Measurements from ENCODE around the gene PDE3B. TPM values are rescaled to one million over a fixed set of nuclear protein-coding genes. Genes with fewer than 3 reads are reported as not detected.

PDE3B gene
- total and polyA plus RNA-seq, 11 donors, result 2.4 to 17.0 (median 10.0) TPM

DNA sequence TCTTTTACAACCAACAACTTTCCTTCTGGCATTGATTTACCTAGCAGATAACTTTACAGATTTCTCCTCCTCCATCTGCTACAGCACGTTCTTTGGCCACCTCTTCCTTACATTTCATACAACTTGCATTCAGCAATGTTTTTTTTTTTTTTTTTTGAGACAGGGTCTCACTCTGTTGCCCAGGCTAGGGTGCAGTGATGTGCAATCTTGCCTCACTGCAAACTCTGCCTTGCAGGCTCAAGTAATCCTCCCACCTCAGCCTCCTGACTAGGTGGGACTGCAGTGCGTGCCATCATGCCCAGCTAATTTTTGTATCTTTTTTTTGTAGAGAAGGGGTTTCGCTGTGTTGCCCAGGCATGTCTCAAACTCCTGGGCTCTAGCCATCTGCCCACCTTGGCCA, 6.5 kb downstream of the PDE3B start:
- no peaks in the 10 kb centered on the region for H3K36me3 ChIP-seq
- H3K27me3 ChIP-seq, result no peaks in the 10 kb centered on the region
- H3K9me3 ChIP-seq, result peaks cover 0 to 5% (median 0%) of the 10 kb centered on the region in 12 donors
- ATAC-seq, result no peak
- H3K4me3 ChIP-seq, result no peak overlapping the region
- peaks cover 0 to 27% (median 0%) of the 10 kb centered on the region in 12 donors for H3K4me1 ChIP-seq
- DNase-seq, result no peak
- TF ChIP-seq, protein P1, sequence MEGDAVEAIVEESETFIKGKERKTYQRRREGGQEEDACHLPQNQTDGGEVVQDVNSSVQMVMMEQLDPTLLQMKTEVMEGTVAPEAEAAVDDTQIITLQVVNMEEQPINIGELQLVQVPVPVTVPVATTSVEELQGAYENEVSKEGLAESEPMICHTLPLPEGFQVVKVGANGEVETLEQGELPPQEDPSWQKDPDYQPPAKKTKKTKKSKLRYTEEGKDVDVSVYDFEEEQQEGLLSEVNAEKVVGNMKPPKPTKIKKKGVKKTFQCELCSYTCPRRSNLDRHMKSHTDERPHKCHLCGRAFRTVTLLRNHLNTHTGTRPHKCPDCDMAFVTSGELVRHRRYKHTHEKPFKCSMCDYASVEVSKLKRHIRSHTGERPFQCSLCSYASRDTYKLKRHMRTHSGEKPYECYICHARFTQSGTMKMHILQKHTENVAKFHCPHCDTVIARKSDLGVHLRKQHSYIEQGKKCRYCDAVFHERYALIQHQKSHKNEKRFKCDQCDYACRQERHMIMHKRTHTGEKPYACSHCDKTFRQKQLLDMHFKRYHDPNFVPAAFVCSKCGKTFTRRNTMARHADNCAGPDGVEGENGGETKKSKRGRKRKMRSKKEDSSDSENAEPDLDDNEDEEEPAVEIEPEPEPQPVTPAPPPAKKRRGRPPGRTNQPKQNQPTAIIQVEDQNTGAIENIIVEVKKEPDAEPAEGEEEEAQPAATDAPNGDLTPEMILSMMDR (IDR thresholded peaks at IDR 0.05), result no peak
- no peak for TF ChIP-seq POLR2A (IDR thresholded peaks at IDR 0.05)
- WGBS, 4 donors, result 95 to 98% (median 96%) methylated on average over 3 of the region's 3 CpGs
- H3K27ac ChIP-seq, result no peak overlapping the region
- intact Hi-C loops (cut with DNase I), result no loop called here

DNA sequence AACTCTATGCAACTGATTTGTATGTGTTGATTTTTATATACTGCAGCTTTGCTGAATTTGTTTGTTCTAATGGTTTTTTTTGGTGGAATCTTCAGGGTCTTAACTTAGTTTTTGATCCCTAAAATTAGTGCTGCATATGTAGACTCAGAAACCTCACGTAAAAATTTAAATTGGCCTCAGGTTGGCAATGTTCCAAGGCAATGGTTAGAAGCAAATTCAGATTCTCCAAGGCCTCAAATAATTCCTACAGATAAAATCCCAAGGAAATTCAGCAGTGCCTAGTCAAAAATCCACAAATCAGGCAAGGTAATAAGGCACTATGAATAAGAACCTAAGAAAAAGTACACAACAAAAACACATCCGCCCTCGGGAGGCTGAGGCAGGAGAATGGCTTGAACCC, 9.5 kb downstream of the PDE3B start:
- intact Hi-C loops (cut with DNase I), result no loop called here
- H3K4me1 ChIP-seq, result peaks cover 0 to 23% (median 4%) of the 10 kb centered on the region in 12 donors
- DNase-seq, result no peak
- H3K36me3 ChIP-seq, result no peaks in the 10 kb centered on the region
- 84 to 96% (median 87%) methylated on average over 3 of the region's 3 CpGs for WGBS, 4 donors
- no peaks in the 10 kb centered on the region for H3K27me3 ChIP-seq
- no peak for ATAC-seq
- H3K9me3 ChIP-seq, result peaks cover 0 to 5% (median 0%) of the 10 kb centered on the region in 12 donors
- no peak overlapping the region for H3K27ac ChIP-seq
- no peak overlapping the region for H3K4me3 ChIP-seq
- TF ChIP-seq, protein P1 (IDR thresholded peaks at IDR 0.05), result no peak
- no peak for TF ChIP-seq POLR2A (IDR thresholded peaks at IDR 0.05)

DNA sequence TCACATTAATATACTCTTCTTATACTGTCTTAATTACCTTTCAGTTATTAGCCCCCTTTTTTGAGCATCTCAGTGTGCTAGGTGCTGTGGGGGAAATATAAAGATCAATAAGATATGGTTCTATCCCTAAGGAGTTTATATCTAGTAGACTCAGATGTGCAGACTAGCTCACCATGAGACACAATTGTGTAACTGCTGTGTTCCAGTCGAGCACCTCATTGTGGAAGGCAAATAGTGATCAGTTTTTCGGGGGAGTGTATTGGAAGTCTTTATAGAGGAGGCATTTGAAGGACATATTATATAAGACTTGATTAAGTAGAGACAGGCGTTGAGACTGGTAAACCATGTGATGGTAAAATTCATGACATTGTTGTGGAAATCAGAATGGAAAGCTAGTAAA, 11.8 kb downstream of the PDE3B start:
- WGBS, 4 donors, result 79 to 82% (median 81%) methylated on average over 3 of the region's 3 CpGs
- H3K27me3 ChIP-seq, result no peaks in the 10 kb centered on the region
- TF ChIP-seq, protein P1 (IDR thresholded peaks at IDR 0.05), result no peak
- DNase-seq (no peak), ATAC-seq (no peak)
- peaks cover 0 to 5% (median 0%) of the 10 kb centered on the region in 12 donors for H3K9me3 ChIP-seq
- H3K36me3 ChIP-seq, result no peaks in the 10 kb centered on the region
- no peak overlapping the region for H3K27ac ChIP-seq
- no peak overlapping the region for H3K4me3 ChIP-seq
- intact Hi-C loops (cut with DNase I), result no loop called here
- H3K4me1 ChIP-seq, result peaks cover 0 to 23% (median 3%) of the 10 kb centered on the region in 12 donors

DNA sequence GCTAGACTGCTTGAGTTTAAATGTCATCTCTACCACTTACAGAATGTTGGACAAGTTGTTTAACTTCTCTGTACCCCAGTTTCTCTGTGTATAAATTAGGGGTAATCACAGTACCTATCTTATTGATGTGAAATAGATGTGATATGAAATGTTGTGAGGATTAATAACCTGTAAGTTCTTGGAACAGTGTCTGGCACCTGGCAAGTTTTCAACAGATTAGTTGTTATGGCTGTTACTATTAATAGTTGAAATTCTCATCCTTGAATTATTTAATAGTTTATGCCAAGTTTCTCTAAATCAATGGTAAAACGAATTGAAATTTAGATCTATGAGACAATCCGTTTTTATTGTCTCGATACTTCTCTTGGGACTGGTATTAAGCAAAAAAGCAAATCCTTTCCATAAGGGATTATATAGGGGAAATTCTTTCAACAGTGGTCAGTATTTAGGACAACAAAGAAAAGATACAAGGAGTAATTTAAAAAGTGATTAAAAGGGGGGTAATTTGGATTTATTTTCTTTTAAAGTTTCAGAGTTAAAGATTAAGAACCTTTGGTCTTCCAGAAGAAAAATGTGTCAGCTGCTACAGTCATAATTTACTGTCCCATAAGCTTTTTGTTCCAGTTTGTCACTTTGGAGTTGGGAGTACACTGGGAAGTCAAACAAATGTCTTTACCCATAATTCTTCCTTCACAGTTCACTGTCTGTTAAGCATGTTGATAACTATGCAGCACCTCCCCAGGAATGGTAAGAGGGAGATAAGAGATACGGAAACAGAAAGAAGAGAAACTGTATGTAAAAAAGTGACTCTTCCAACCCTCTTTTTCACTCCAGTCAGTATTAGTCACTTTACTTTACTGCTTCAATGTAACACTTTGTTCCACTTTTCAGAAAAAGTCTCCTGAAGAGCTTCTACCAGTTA, 13.2 kb downstream of the PDE3B start:
- Histone ChIP-seq H3K27me3 (no peaks in the 10 kb centered on the region), H3K4me1 (peaks cover 0 to 23% (median 3%) of the 10 kb centered on the region in 12 donors), H3K4me3 (peak overlapping the region in 2 of 12 donors; percentile 5 to 6), H3K36me3 (no peaks in the 10 kb centered on the region), H3K27ac (peak overlapping the region in 6 of 12 donors; percentile 11 to 60 (median 29)), H3K9me3 (peaks cover 0 to 5% (median 0%) of the 10 kb centered on the region in 12 donors)
- no peak for TF ChIP-seq POLR2A (IDR thresholded peaks at IDR 0.05)
- TF ChIP-seq, protein P1 (IDR thresholded peaks at IDR 0.05), result no peak
- 34 to 38% (median 35%) methylated on average over 4 of the region's 4 CpGs for WGBS, 4 donors
- DNase-seq (no peak), ATAC-seq (peak in 2 of 4 donors; percentile 33 to 50)
- intact Hi-C loops (cut with DNase I), result no loop called here

All from heart left ventricle (tissue), 16 donors.